COLO668 (cell line): ENCODE data around the gene MARK4.
A peak's percentile ranks its signal among the peaks of the same experiment; 100 is the strongest.

Source experiments
- DNase-seq: peaks from one replicate; lab custom pipeline; 2025; ENCODE audit not compliant: unreplicated experiment; lab: John Stamatoyannopoulos, UW

Gene MARK4

DNA sequence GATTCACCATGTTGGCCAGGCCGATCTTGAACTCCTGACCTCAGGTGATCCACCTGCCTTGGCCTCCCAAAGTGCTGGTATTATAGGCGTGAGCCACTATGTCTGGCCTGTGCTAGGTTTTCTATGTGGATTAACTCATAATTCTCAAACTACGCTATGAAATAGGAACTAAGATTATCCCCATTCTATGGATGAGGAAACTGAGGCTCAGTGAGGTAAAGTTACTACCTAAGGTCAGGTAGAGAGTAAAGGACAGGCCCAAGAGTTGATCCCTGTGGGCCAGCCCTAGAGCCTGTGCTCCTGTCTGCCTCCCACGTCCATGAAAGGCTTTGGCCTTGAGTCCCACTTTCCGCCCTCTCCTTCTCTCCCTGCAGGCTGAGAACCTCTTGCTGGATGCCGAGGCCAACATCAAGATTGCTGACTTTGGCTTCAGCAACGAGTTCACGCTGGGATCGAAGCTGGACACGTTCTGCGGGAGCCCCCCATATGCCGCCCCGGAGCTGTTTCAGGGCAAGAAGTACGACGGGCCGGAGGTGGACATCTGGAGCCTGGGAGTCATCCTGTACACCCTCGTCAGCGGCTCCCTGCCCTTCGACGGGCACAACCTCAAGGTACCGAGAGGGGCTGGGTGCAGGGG is 20.1 kb downstream of the MARK4 start:
- DNase-seq, result no peak

DNA sequence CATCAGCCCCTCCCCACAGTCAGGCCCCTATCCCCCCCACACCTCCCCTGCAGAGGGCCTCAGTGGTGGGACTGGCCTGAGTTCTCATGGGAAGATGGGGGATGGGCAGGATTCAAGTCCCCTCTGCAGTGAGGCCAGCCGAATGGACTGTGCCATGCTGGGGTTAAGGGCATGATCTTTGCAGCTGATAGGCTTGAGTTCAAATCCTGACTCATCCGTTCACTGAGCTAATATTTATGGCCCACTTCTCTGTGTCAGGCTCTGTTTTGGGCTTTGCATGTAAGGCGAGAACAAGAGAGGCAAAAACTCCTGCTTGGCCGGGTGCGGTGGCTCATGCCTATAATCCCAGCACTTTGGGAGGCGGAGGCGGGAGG is 20.7 kb downstream of the MARK4 start:
- DNase-seq, result no peak

DNA sequence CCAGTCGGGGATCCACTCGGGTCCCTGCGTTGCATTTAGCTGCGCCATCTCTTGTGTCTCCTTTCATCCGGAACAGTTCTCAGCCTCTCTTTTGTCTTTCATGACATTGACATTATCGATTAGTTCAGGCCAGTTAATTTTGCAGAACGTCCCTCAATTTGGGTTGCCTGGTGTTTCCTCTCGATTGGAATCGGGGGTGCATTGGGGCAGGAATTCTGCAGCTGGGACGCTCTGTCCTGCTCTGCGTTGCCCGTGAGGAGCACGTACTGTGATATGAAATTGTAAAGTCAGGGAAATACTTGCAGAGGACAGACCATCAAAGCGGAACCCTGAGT is 22.4 kb downstream of the MARK4 start:
- no peak for DNase-seq

GRCh38 chr19:45275370-45275971 is 24.4 kb downstream of the MARK4 start:
- DNase-seq, result peak; percentile 5

- peak; percentile 12 for DNase-seq
Measured at GRCh38 chr19:45276284-45276687, 25.2 kb downstream of the MARK4 start.

DNA sequence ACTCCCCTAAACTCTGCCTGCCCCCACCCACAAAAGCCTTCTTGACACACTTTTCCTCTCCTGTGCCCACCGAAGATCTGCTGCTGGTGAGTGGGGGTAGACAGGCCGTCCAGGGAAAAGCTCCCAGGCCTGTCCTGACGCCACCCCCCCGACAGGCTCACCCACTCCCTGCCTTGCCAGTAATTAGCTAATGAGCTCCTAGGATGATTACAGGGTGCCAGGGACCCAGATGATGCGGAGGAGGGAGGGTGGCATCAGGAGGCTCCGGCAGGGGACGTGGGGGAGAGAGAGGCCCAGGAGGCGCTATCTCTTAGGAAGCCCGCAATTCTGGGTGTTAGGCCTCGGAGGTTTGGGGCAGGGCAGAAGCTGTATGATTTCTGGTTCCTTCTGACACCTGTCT is 27.0 kb downstream of the MARK4 start:
- DNase-seq, result no peak

DNA sequence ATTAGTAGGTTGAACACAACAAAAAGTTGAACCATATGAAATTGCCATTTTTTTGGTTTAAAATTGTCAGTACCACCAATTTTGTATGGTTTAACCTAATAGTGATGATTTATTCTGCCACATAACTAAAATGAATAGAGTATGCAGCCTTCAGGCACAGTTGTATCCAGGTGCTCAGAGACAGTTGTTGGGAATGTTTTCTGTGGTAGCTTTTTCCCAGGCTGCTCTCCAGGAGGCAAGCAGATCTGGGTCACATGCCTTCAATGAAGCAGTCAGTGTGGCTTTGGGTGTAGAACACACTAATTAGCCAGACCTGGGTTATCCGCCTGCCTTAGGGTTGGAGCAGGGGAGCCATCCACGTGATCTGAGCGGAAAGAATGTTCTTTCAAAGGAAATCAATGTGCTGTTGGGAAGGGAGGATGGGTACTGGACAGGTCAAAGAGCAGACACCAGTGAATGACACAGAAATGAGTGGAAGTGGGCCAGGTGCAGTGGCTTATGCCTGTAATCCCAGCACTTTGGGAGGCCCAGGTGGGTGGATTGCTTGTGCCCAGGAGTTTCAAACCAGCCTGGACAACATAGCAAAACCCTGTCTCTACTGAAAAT is 28.6 kb downstream of the MARK4 start:
- no peak for DNase-seq

DNA sequence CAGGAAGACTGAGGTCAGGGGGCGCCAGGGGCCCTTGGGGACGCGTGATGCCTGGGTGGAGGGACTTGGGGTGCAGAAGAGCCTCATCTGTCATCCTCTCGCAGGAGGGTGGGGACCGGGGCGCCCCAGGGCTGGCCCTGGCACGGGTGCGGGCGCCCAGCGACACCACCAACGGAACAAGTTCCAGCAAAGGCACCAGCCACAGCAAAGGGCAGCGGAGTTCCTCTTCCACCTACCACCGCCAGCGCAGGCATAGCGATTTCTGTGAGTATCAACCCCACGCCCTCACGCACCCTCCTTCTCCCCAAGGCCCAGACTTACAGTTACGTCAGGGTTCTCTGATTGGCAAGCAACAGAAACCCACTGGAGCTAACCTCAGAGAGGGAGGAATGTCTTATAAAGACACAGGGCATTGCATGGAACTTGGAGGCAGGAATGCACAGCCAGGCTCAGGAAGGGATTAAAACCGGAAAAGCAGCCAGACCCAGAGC is 29.4 kb downstream of the MARK4 start:
- DNase-seq, result no peak

- DNase-seq, result no peak
Measured at GRCh38 chr19:45283443-45284033, 32.5 kb downstream of the MARK4 start.

DNA sequence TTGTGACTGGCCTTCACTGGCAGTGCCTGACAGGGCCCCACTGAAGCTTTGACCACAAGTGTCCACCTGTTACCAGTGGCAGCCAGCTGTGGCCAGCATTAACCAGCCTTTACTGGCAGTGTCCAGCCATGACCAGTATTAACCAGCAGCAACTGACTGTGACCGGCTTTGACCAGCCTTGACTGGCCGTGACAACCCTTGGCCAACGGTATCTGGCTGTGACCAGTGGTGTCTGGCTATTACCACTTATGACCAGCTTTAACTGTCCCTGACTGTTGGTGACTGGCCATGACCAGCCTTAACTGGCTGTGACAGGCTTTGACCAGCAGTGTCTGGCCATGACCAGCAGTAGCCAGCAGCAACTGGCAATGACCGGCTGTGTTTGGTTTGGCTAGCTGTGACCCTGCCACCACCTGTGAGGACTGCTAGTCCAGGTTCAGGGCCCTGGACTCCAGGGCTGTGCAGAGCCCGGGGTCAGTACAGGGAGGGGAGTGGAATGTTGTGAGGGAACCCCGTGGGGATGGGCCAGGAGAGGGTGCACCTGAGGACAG is 39.4 kb downstream of the MARK4 start:
- no peak for DNase-seq

- DNase-seq, result no peak
Measured at GRCh38 chr19:45291834-45292233, 40.8 kb downstream of the MARK4 start.

DNA sequence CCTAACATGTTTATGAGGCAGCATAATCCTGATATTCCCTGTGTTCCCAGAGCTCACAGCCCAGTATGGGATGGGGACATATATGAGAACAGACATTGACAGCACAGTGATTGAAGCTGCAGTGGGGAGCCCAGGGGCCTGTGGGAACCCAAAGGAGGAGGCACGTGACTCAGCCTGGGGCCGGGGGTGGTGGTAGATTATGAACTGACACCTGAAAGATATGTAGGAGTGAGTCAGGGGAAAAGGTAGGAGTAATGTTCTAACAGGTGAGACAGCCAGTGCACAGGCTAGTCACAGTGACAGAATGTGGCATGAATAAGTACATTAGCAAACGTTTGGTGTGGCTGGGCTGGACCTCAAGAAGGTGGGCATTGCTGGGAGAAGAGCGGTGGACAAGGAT is 42.6 kb downstream of the MARK4 start:
- no peak for DNase-seq

GRCh38 chr19:45294291-45295029 is 43.4 kb downstream of the MARK4 start:
- no peak for DNase-seq

- no peak for DNase-seq
Measured at GRCh38 chr19:45295873-45296272, 44.8 kb downstream of the MARK4 start.

DNA sequence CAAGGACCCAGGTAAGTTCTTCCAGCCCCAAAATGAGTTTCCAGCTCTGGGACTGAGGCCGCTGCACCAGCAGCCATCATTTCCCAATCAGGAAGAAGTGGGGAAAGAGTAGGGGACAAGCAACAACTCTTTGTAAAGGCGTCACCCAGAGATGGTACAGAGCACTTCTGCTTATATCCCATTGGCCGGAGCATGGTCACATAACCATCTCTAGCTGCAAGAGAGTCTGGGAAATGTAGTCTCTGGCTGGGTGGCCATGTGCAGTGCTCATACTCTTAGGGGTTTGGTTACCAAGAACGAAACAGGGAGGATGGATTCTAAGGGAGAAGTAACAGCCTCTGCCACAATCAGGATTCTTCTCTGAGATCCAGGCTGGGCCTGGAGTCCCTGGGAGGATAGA is 45.3 kb downstream of the MARK4 start:
- no peak for DNase-seq

DNA sequence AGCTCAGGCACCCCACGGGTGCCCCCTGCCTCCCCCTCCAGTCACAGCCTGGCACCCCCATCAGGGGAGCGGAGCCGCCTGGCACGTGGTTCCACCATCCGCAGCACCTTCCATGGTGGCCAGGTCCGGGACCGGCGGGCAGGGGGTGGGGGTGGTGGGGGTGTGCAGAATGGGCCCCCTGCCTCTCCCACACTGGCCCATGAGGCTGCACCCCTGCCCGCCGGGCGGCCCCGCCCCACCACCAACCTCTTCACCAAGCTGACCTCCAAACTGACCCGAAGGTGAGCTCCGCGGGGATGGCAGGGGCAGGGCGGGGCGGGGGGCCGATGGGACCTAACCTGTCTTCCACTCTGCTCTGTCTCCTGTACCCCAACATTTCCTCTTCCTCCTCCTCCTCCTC is 46.6 kb downstream of the MARK4 start:
- DNase-seq, result no peak

GRCh38 chr19:45298264-45298663 is 47.2 kb downstream of the MARK4 start:
- no peak for DNase-seq

DNA sequence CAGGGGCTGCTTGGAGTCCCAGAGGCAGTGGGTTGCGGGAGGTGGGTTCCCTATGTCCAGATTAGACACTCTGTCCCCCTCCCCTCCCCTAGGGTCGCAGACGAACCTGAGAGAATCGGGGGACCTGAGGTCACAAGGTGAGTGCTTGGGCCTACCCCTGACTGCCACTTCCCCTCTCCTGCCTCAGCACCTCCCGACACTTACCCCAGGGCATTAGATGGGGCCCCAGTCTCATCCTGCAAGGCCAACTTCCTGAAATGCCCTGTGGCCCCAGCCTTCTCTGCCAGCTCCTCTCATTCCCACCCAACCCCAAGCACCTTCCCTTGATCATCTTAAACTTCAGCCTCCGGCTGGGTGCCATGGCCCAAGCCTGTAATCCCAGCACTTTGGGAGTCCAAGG is 48.6 kb downstream of the MARK4 start:
- no peak for DNase-seq

GRCh38 chr19:45302416-45302815 is 51.3 kb downstream of the MARK4 start:
- DNase-seq, result no peak

- DNase-seq, result no peak
Measured at GRCh38 chr19:45303269-45304060, 52.4 kb downstream of the MARK4 start.
